Spinal cord (tissue), 10 donors: ENCODE data around the gene SNRPD1. TPM values are rescaled to one million over a fixed set of nuclear protein-coding genes. Genes with fewer than 3 reads are reported as not detected.
"Not testable (repeated sequence)": the region's sequence is repeated elsewhere in the genome, so short reads cannot be mapped to it uniquely, and the experiment has no call there.

ENCODE experiments used
- DNase-seq, 6 donors: peaks; one replicate each; pipeline versions ENCODE4 v3.0.0 to v3.0.0-alpha.2; 2013 to 2015; ENCODE audit warnings: low spot score in 6 of 6, low read depth in 4 of 6
- H3K27ac ChIP-seq: one replicate; pipeline ENCODE4 v1.5.1; 2013; ENCODE audit warnings: low read depth, low read length, control low read depth
- H3K27me3 ChIP-seq: one replicate; pipeline ENCODE4 v1.6.1; 2013; ENCODE audit warnings: low read length; ENCODE audit not compliant: control insufficient read depth, insufficient read depth
- H3K36me3 ChIP-seq: one replicate; pipeline ENCODE4 v1.6.1; 2013; ENCODE audit warnings: low read length; ENCODE audit not compliant: control insufficient read depth, insufficient read depth
- H3K4me1 ChIP-seq: one replicate; pipeline ENCODE4 v1.6.1; 2013; ENCODE audit warnings: low read length; ENCODE audit not compliant: control insufficient read depth, insufficient read depth
- H3K4me3 ChIP-seq: one replicate; pipeline ENCODE4 v1.5.1; 2013; ENCODE audit warnings: low read depth, low read length, control low read depth
- H3K9me3 ChIP-seq: one replicate; pipeline ENCODE4 v1.6.1; 2013; ENCODE audit warnings: low read length; ENCODE audit not compliant: control insufficient read depth, insufficient read depth
- WGBS: methylation state at CpG from one replicate; pipeline ENCODE4 v1.1.5; 2013; ENCODE audit warnings: missing lambda C conversion rate; ENCODE audit not compliant: insufficient coverage; 5-methylcytosine and 5-hydroxymethylcytosine counted together
- polyA plus RNA-seq, 2 donors: library from polyadenylated mRNA; unstranded; fragments of 120-200 nt; gene quantifications; one replicate each; pipeline ENCODE4 v1.2.1, GENCODE V29; 2013; ENCODE audit not compliant: insufficient read length in 2 of 2
- total RNA-seq, 2 donors: library from RNA; depleted of rRNA in 1 of 2; stranded (reverse); fragments of 120-200 nt in 1 of 2; fragments of >200 nt in 1 of 2; gene quantifications; one replicate each; pipeline versions ENCODE4 v1.2.3 to v1.2.4, GENCODE V29; 2013 to 2014
- donor health status: healthy.

The SNRPD1 gene
- total and polyA plus RNA-seq, 4 donors, result 16.1 to 110 (median 87.0) TPM

GRCh38 chr18:21634588-21635199 is 22.6 kb downstream of the SNRPD1 start:
- Histone ChIP-seq H3K4me1 (no peaks in the 10 kb centered on the region), H3K4me3 (no peak overlapping the region), H3K36me3 (peaks cover 19% of the 10 kb centered on the region), H3K27ac (no peak overlapping the region), H3K27me3 (no peaks in the 10 kb centered on the region), H3K9me3 (no peaks in the 10 kb centered on the region)
- no peak for DNase-seq
- 90% methylated on average over 3 of the region's 4 CpGs for WGBS

- H3K4me3 ChIP-seq, result no peak overlapping the region
- H3K36me3 ChIP-seq, result peaks cover 10% of the 10 kb centered on the region
- no peak for DNase-seq
- H3K9me3 ChIP-seq, result no peaks in the 10 kb centered on the region
- no peaks in the 10 kb centered on the region for H3K4me1 ChIP-seq
- H3K27me3 ChIP-seq, result no peaks in the 10 kb centered on the region
- H3K27ac ChIP-seq, result no peak overlapping the region
- 98% methylated on average over 11 of the region's 13 CpGs for WGBS
Measured at GRCh38 chr18:21636769-21637168, 24.7 kb downstream of the SNRPD1 start.

- WGBS, result 100% methylated on average over 1 of the region's 3 CpGs
- no peaks in the 10 kb centered on the region for H3K9me3 ChIP-seq
- no peaks in the 10 kb centered on the region for H3K36me3 ChIP-seq
- H3K4me3 ChIP-seq, result no peak overlapping the region
- no peaks in the 10 kb centered on the region for H3K4me1 ChIP-seq
- no peaks in the 10 kb centered on the region for H3K27me3 ChIP-seq
- no peak overlapping the region for H3K27ac ChIP-seq
- DNase-seq, result no peak
Measured at GRCh38 chr18:21638822-21639221, 26.7 kb downstream of the SNRPD1 start.

GRCh38 chr18:21640375-21640774 is 28.3 kb downstream of the SNRPD1 start:
- WGBS, result 100% methylated on average over 5 of the region's 5 CpGs

GRCh38 chr18:21650311-21650710 is 38.2 kb downstream of the SNRPD1 start:
- Histone ChIP-seq H3K4me1 (no peaks in the 10 kb centered on the region), H3K36me3 (peaks cover 2% of the 10 kb centered on the region), H3K27me3 (no peaks in the 10 kb centered on the region), H3K4me3 (no peak overlapping the region), H3K9me3 (no peaks in the 10 kb centered on the region), H3K27ac (no peak overlapping the region)
- DNase-seq, result no peak
- no CpG with 5 or more reads among the region's 1 CpG for WGBS

More at GRCh38 chr18:21640375-21640774, 28.3 kb downstream of the SNRPD1 start:
- H3K4me3 ChIP-seq, H3K36me3 ChIP-seq, DNase-seq, H3K9me3 ChIP-seq, H3K4me1 ChIP-seq, H3K27ac ChIP-seq, H3K27me3 ChIP-seq: not testable (repeated sequence)

- H3K27ac ChIP-seq, result no peak overlapping the region
- no peak overlapping the region for H3K4me3 ChIP-seq
- no peak for DNase-seq
- H3K9me3 ChIP-seq, result no peaks in the 10 kb centered on the region
- 98% methylated on average over 4 of the region's 4 CpGs for WGBS
- H3K4me1 ChIP-seq, result no peaks in the 10 kb centered on the region
- peaks cover 2% of the 10 kb centered on the region for H3K36me3 ChIP-seq
- H3K27me3 ChIP-seq, result no peaks in the 10 kb centered on the region
Measured at GRCh38 chr18:21652073-21652472, 40.0 kb downstream of the SNRPD1 start.

GRCh38 chr18:21653361-21653760 is 41.2 kb downstream of the SNRPD1 start:
- no peaks in the 10 kb centered on the region for H3K27me3 ChIP-seq
- H3K9me3 ChIP-seq, result no peaks in the 10 kb centered on the region
- H3K4me3 ChIP-seq, result no peak overlapping the region
- H3K27ac ChIP-seq, result no peak overlapping the region
- 100% methylated on average over 2 of the region's 3 CpGs for WGBS
- no peak for DNase-seq
- peaks cover 2% of the 10 kb centered on the region for H3K36me3 ChIP-seq
- H3K4me1 ChIP-seq, result no peaks in the 10 kb centered on the region

GRCh38 chr18:21656402-21656801 is 44.3 kb downstream of the SNRPD1 start:
- Histone ChIP-seq H3K27me3 (no peaks in the 10 kb centered on the region), H3K36me3 (peaks cover 2% of the 10 kb centered on the region), H3K4me3 (no peak overlapping the region), H3K4me1 (no peaks in the 10 kb centered on the region), H3K9me3 (no peaks in the 10 kb centered on the region), H3K27ac (no peak overlapping the region)
- no peak for DNase-seq

- H3K4me3 ChIP-seq, result no peak overlapping the region
- H3K9me3 ChIP-seq, result no peaks in the 10 kb centered on the region
- H3K36me3 ChIP-seq, result no peaks in the 10 kb centered on the region
- no peaks in the 10 kb centered on the region for H3K4me1 ChIP-seq
- no CpG with 5 or more reads among the region's 2 CpGs for WGBS
- no peak for DNase-seq
- H3K27ac ChIP-seq, result no peak overlapping the region
- H3K27me3 ChIP-seq, result no peaks in the 10 kb centered on the region
Measured at GRCh38 chr18:21660078-21660477, 48.0 kb downstream of the SNRPD1 start.

- no peaks in the 10 kb centered on the region for H3K36me3 ChIP-seq
- WGBS, result 62% methylated on average over 5 of the region's 9 CpGs
Measured at GRCh38 chr18:21662581-21662980, 50.5 kb downstream of the SNRPD1 start.

More at GRCh38 chr18:21662581-21662980, 50.5 kb downstream of the SNRPD1 start:
- no peak for DNase-seq
- no peaks in the 10 kb centered on the region for H3K4me1 ChIP-seq
- H3K27me3 ChIP-seq, result no peaks in the 10 kb centered on the region
- no peak overlapping the region for H3K4me3 ChIP-seq
- H3K27ac ChIP-seq, result no peak overlapping the region
- no peaks in the 10 kb centered on the region for H3K9me3 ChIP-seq
